Endothelial cell of umbilical vein (primary cell): ENCODE data around the gene TRIM29.

Source experiments
- CTCF ChIP-seq, 2 donors: IDR thresholded peaks; 1 replicate in 1 of 2; 2 replicates in 1 of 2; pipeline ENCODE4 v1.5.1; 2011; ENCODE audit warnings: low read length in 2 of 2, mild to moderate bottlenecking in 2 of 2, moderate library complexity in 2 of 2, control low read depth in 1 of 2, inconsistent platforms in 1 of 2, low read depth in 1 of 2; ENCODE audit not compliant: insufficient read depth in 1 of 2; ENCODE audit errors: extremely low read depth in 1 of 2
- EZH2 ChIP-seq: IDR thresholded peaks from 2 replicates; pipeline ENCODE4 v1.6.1; 2012; ENCODE audit warnings: borderline replicate concordance, low read depth, mild to moderate bottlenecking, moderate library complexity, low read length, inconsistent platforms; ENCODE audit not compliant: severe bottlenecking
- FOS ChIP-seq: IDR thresholded peaks from 2 replicates; pipeline ENCODE4 v1.6.1; 2011; ENCODE audit warnings: mild to moderate bottlenecking, low read length, moderate library complexity, borderline replicate concordance; ENCODE audit not compliant: insufficient read depth
- GATA2 ChIP-seq: IDR thresholded peaks from 2 replicates; pipeline ENCODE4 v1.7.0; 2011; ENCODE audit warnings: low read depth, mild to moderate bottlenecking, moderate library complexity, mixed read lengths, low read length; ENCODE audit not compliant: insufficient read length, insufficient read depth
- JUN ChIP-seq: IDR thresholded peaks from 2 replicates; pipeline ENCODE4 v1.6.1; 2011; ENCODE audit warnings: borderline replicate concordance, low read depth; ENCODE audit not compliant: insufficient read length, insufficient read depth
- POLR2A ChIP-seq: IDR thresholded peaks from 2 replicates; pipeline ENCODE4 v1.6.1; 2012; ENCODE audit warnings: low read depth, mild to moderate bottlenecking, control low read depth, low read length
- POLR2AphosphoS5 ChIP-seq: IDR thresholded peaks from 2 replicates; pipeline ENCODE4 v1.6.1; 2012; ENCODE audit warnings: low read depth, mild to moderate bottlenecking, control low read depth, low read length, moderate library complexity; ENCODE audit not compliant: insufficient read depth
- TF ChIP-seq, protein P1 (sequence below): IDR thresholded peaks from 2 replicates; pipeline ENCODE4 v1.6.1; 2011; ENCODE audit not compliant: insufficient read depth, insufficient read length

DNA sequence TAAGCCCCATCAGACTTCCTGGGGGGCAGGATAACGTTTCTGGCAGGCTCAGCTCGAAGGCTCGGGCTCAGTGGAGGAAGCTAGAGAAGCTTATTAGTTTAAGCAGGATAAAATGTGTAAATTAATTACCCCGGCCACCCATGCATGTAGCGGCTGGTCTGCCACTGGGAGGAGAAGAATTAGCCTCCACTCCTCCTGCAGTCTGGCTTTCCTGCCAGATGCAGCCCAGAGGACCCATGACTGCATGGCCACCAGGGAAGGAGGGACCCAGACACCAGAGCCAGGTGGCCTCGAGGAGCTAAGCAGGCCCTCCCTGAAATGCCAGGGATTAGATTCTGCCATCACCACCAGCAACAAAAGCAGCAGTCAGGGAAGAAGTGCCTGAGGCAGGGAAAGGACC lies 32.3 kb downstream of the TRIM29 start:
- no peak for TF ChIP-seq CTCF (IDR thresholded peaks at IDR 0.05; ENCODE audit: extremely low read depth in 1 of 2, insufficient read depth in 1 of 2, low read depth in 1 of 2, low read length in 2 of 2)
- TF ChIP-seq JUN, result no peak
- TF ChIP-seq GATA2, result no peak
- TF ChIP-seq EZH2, result no peak
- TF ChIP-seq FOS, result no peak
- no peak for TF ChIP-seq POLR2A
- no peak for TF ChIP-seq POLR2AphosphoS5
- TF ChIP-seq, protein P1, sequence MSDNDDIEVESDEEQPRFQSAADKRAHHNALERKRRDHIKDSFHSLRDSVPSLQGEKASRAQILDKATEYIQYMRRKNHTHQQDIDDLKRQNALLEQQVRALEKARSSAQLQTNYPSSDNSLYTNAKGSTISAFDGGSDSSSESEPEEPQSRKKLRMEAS, result no peak
